ENCODE results near the gene IL1RL1.

The IL1RL1 gene

DNA sequence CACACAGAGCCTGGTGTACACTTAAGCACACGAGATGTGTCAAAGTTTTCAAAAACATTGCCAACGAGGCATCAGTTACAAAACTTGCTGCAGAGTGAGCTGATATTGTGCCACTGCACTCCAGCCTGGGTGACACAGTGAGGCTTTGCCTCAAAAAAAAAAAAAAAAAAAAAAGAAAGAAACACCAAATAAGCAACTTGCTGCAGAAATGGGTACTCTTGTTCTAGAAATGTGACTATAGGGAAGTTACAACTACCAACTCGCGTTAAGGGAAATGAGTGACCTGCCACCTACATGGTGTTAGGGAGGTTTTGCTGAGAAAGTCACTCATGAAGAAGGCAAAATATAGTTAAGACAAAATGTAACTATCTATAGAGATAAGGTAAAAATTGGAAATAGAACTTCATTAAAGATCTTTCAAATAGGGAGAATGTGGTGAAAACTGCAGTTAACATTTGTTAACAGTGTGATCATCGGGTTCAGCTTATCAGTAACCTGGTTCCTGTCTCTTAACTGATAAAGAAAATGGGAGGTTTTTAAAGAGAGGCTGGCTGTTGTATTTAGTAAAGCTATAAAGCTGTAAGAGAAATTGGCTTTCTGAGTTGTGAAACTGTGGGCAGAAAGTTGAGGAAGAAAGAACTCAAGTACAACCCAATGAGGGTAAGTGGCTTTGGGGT is at the start of gene IL1RL1:
Gene IL1RL1, plus strand, starts transcription at position 600 of the 677 bp plus-strand sequence. CDS start 26,702 bp downstream, outside the sequence.
- DNase-seq: no peak

DNA sequence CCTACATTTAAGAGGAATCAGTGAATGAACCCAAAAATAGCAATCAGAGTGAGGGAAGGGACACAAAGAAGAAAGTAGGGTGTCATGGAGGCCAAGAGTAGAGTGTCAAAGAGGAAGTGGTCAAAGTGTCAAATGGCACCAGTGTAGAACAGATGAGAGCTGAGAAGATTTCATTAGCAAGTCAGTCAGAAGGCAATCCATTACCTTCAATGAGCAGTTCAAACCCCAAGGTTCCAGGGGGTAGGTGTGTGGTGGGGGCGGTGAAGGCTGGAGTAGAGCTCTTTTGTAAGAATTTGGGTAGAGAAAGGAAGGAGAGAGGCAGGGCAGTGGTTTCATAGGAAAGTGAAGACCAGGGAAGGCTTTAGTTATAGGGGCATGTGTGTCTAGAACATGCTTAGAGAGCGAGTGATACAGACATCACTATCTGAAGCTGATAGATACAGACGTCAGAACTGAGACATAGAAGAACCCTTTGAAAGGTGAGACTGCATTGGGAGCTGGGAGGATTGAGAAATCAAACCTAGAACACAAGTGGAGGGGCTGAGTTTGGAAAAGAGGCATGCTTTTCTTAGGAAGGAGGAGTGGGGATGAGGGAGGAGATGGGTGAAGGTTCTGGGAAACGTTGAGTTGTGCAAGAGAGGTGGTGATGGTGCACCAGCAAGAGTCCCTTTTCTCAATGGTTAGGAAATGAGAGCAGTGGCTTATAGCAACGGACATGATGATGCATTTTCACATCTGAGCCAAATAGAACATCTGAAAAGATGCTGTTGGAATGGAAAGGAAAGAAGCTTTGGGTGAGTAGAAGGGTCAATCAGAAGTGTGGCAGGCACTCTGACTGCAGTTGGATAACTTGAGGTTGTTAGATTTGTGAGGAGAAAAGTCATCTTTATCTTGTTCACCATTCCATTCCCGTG is 48.9 kb upstream of the IL1RL1 start:
- no peak for DNase-seq

DNA sequence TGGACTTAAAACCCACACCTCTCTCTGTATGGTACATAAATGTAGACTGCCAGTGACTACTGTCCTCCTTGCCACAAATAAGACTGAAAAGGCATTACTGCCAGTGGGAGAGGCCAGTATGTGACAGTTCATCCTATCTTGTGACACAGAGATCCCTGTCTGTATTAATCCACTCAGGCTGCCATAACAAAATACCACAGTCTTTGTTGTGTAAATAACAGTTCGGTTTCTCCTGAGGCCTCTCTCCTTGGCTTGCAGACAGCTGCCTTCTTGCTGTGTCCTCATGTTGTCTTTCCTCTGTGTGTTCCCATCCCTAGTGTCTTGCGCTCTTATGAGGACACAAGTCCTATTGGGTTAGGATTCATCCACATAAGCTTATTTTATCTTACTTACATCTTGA is 46.4 kb upstream of the IL1RL1 start:
- DNase-seq: no peak

DNA sequence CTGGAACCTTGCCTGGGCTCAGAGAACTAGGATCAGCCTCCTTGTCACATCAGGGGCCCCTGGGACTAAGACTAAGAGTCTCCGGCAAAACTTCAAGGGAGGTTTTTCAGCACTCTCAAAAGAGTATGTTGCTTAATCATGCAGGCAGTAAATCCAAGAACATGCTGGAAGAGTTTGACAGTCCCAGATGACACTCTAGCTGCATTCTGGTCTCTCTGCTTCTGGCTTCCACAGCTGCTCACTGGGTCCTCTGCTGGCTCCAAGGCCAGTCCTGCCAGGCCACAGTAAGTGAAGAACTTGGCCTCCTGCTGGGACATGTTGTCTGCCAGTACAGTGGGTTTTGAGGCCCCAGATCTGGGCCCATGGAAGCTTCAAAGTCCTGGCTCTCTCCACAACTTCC is 45.2 kb upstream of the IL1RL1 start:
- DNase-seq: no peak

DNA sequence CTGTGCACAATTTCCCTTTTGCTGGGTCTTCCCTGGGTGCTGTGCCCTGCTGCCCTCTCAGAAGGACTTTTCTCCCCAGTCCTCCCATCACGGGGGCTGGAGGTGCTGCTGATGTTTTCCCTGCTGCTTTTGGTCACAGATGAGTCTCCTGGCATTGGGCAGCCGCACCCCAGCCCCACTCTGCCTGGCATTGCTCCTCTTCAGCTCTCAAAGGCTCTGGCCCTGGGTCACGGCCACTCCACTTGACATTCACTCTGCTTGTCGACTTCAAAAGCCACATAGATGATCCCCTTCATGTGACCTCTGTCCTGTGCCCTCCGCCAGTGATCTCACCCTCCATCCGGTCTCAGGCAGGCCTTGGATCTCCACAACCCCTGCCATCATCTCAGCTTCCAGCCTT is 43.6 kb upstream of the IL1RL1 start:
- DNase-seq: no peak

DNA sequence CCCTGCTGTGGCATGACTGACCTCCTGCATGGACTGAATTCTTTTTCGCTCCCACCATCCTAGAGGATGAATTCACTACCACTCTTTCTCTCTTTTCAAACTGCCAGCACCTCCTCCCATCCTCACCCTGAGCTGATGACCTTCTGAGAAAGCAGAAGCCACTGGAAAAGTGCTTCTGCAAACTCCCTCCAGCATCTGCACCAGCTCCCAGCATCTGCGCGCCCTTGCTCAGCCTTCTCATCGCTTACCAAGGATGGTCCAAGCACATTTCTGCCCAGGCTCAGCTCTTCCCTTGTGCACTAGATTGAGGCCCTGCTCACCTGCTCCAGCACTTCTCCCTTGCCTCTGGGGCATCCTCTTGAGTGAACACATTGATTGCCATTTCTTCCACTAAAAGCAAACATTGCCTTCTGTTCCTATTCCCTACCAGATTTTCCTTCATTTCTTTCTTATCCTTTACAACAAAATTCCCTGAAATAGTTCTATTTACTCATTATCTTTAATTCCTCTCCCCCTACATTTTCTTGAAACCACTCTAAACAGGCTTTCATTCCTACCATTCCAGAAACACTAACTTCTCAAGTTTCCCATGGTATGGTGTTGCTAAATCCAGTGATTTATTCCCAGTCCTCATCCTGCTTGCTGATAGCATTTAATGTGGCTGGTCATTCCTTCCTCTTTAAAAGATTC is 42.7 kb upstream of the IL1RL1 start:
- no peak for DNase-seq

DNA sequence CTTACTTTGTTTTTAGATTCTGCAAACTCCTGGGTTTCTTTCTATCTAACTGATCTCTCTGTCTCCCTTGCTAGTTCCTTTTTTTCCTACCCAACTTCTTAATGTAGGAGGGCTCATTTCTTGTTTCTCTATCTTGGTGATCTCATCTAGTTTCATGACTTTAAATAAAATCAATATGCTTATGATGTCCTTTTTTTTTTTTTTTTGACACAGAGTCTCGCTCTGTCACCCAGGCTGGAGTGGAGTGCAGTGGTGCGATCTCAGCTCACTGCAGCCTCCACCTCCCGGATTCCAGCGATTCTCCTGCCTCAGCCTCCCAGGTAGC is 42.2 kb upstream of the IL1RL1 start:
- DNase-seq: no peak

DNA sequence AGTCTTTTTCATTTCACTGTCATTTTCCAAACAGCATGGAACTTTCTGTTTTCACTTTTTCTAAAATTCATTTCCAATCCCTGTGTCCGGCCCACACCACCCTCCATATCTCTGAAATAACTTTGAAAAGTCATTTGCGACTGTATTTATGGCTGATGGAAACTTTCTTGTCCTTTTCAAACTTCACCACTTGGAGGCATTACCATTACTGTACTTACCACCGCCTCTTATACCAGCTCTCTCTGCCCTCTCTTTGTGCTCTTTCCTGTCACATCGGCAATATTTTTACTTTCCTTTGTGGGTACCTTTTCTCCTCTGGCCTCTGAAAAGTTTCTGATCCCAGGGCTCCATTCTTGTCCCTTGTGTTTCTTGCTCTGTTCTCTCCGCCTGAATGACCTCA is 39.5 kb upstream of the IL1RL1 start:
- DNase-seq: no peak

DNA sequence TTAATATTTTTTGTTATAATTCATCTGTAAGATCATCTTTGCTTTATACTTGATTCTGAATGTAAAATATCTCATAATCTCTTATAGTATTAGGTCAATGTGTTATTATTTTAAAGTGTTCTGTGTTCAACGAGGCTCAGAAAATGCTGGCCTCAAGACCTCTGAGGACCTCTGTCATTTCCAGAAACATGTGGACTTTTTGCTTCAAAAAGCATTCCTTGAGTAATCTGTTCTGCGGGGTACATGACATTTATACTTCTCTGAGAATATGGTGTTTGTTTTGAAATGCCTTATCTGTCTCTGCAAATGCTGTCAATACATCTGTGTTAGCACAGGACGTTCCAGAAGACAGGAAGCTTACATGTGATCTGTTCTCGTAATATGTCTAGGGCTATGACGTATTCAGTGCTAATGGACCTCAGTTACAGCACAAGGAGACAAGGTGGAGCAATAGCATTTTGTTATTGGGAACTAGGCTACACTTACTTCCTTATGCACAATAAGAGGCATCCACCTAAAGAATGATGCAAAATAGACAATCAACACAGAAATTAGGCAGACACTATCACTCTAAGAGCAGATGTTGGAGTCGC is 37.6 kb upstream of the IL1RL1 start:
- DNase-seq: no peak

DNA sequence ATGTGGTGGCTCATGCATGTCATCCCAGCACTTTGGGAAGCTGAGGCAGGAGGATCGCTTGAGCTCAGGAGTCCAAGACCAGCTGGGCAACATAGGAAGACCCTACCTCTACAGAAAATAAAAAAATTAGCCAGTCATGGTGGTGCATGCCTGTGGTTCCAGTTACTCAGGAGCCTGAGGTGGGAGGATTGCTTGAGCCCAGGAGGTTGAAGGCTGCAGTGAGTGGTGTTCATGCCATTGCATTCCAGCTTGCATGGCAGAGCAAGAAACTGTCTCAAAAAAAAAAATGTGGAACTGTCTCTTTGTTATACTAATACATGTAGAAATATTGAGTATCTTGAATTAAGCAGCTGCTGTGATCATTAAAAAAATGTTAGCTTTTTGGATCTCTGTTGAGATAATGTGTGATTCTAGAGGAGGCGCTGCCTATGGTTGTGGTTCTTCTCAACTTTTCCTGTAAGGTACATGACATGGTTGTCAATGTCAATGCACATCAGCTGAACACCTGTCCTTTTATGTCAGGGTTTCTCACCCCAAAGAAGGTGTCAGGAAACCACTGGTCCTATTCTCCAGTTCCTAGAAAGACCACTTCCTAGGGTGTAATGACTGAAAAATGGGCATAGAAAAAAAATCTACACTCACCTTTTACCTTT is 34.7 kb upstream of the IL1RL1 start:
- no peak for DNase-seq

DNA sequence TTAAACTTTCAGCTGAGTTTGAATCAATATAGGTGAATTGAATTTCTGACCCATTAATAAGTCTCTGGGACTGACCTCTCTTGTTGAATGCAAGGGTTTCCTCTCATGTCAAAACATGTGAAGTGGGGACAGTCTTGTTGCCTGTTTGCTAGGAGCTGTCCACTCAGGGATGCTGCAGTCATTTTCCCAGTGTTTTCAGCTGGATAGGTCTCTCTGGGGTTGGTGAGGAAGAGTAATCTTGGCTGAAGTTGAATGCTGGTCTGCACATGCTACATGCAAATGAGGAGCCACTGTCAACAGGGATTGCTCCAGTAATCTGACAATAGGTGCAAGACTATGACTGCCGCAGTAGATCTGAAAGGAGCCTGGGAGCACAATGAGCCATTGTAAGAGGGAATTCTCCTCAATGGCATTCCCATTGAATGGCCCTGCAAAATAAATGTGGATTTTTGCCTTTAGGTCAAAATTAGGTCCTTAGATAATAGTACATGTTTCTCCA is 34.1 kb upstream of the IL1RL1 start:
- DNase-seq: no peak

DNA sequence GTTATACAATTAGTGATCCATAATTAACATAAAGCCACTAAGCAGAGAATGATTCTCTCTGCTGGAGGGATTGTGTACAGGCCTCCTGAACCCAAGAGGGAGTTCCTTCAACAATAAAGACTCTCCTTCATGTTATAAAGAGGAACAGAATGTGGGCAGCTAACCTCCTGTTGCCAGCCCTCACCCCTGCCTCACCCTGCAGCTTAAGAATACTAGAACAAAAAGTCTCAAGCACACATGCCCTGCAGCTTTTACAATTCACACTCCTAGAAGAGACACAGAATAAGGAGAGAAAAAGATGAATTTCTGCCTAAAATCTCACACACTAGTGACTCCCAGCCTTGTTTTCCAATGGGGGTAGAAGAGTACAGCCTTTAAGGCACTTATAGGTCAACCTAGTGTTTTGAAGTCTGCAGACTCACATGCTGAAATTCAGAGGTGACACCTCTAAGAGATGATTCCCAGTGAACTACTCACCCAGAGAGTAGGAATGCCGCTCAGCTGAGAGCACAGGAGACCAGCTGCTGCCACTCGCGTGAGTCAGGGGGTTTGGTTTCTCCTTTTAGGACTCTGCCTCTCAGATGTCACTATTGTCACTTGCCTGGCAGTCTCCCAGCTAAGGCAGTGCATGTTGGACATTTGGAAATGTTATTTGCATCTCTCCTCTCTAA is 32.5 kb upstream of the IL1RL1 start:
- no peak for DNase-seq

DNA sequence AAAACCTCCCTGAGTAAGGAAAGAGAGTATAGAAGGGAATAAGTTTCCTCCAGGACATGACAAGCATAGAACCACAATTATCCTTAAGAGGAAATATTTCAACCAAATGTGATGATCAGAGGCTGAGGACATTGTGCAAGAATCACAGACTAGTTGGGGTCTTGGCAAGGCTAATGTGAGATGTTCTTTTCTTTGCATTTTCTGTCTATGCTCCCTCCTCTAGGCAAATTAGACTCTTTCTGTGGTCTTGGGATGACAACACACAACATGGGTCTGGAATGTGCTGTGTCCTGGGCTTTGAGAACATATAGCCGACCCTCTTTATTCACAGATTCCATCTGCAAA is 32.0 kb upstream of the IL1RL1 start:
- no peak for DNase-seq

DNA sequence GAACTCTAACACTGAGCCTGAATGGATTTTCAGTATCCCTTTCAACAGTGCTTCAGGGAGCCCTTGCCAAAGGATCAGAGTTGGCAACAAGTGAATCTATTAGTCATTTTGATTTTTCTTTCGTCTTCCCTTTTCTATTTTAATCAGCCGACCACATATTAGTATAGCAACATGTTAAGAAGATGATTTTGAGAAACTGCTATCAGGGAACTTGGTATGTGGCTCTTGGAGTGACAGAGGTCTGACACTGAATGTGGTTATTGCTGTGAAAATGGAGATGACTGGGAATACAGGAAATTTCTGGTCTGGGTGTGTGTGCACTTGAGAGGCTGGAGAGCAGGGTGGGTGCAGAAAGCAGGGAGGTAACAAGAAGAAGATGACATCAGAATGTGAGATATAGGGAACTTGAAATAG is 28.7 kb upstream of the IL1RL1 start:
- no peak for DNase-seq

DNA sequence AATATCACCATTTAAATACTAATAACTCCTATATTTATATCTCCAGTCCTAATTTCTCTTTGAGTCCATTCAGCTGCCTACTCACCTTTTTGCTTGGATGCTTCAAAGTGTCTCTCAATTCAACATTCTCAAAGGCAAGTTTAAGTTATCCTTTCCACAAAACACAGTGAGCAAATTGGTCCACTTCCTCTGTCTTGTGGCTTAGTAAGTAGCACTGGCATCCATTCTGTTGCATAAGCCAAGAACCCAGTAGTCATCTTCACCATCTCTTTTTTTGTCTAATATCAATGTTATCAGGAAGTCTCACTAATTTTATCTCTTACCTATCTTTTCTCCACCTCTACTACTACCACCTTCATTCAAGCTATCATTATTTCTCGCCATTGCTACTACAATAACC is 27.4 kb upstream of the IL1RL1 start:
- DNase-seq: no peak

DNA sequence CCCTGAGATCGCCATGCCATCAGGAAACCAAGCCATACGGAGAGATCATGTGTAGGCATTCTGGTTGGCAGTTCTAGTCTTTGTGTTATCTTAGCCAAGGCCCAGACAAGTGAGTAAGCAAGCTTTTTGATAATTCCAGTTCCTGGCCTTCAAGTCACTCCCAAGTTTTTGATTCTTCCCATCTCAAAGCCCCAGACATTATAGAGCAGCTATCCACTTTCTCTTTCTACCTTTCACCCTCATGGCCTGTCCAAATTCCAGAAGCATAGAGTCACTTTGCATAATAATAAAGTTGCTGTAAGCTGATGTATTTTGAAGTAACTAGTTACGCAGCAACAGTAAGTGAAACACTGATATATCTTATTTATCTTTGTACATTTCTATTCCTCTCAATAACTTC is 26.8 kb upstream of the IL1RL1 start:
- no peak for DNase-seq

DNA sequence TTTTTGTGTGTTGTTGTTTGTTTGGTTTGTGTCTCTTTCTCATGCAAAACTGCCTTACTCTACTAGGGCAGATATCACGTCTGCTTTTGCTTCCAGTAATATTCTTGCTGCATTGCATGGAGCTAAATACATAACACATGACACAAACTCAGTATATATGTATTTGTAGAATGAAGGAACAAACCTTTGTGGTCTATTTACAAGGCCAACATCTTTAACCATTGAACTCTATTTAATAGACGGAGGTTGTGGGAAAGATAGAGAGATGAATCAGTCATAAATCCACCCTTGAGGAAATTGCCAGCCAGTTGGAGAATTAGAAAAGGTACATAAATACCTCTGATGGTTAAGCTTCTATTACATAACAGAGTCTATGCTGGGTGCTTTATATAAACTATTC is 26.0 kb upstream of the IL1RL1 start:
- DNase-seq: no peak

DNA sequence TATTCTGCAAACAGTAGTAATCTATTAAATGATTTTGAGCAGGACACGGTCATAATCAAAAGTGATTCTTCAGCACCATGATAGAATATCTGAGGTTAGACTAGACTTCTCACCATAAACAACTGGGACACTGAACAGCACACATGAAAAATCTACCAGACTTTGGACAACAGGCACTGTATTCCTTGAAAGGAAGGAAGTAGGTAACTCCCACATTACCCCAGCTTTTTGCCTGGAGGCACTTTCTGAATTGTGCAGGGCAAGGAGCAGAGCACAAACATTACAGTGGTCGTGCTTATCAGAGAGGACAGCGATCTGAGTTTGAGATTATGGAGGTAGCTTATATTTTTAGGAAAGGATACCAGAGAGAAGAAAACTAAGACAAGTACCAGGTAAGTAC is 25.3 kb upstream of the IL1RL1 start:
- DNase-seq: no peak

DNA sequence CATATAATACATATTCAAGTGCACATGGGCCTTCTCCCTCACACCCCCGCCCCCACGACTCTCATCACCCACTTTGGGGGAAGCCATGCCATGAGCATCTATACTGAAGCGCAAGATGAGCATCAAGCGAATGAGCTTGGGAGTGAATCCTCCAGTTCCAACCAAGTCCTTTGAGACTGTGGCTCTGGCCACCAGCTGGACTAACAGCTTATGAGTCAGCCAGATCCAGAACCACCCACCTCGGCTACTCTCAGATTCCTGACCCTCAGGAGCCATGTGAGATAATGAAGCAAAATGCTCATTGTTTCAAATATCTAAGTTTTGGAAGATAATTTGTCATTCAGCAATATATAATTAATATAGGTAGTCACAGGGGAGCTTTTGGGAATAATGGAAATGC is 22.2 kb upstream of the IL1RL1 start:
- no peak for DNase-seq

DNA sequence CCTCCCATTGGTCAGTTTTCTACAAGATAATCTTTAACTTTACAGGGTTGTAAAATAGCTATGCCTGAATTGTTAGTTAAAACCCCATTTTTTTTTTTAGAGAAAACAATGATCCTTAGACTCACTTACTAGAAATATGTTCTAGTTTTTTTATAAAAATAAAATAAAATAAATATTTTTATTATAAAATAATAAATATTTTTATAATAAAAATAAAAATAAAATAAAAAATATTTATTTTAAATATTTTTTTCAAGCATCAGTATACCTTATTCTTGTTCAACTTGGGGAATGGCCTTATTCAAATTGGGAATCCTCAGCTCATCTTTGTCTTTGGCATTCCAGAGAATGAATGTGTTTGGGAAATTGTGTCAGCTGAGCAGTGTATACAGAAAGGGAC is 20.8 kb upstream of the IL1RL1 start:
- DNase-seq: no peak

DNA sequence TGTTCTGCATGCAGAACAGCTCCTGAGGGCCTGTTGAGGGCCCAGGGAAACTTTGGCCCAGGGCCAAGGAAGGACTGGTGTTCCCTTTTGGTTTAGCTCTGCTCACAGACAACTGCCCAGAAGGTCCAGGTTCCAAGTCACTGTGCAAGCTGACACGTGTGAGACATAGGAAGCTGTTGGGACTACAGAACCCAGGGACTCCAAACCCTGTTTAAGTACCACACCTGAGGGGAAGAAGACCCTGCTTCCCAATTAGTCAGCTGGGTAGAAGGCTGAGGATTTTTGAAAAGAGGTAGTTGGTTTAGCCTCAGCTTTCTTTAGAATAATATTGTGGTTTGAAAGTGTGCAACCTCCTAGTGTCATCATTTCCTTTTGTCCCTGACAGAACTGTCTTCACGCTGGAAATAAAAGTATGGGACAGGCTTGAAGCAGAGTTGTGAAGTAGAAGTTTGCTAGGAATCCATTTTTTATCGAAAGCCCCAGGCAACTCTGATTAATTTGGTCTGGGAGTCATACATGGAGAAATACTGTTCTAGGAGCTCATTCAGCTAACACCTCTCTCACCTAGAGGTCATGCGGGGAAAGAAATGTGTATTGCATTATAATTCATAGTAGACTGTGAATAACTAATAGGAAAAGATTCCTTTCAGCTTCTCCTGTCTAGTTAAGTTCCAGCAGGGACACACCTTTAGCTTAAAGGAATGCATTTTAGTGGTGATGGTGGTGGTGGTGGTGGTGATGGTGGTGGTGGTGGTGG is 19.9 kb upstream of the IL1RL1 start:
- DNase-seq: no peak

Measured in COR-L47 (cell line).